HL-60 (cell line): ENCODE measurements around the gene B4GALNT1.

Experiments
- CTCF ChIP-seq: IDR thresholded peaks from one replicate; pipeline ENCODE4 v1.5.1; 2011; ENCODE audit warnings: low read length, control low read depth, inconsistent platforms; ENCODE audit not compliant: insufficient read depth
- SPI1 ChIP-seq: IDR thresholded peaks from 2 replicates; pipeline ENCODE4 v1.6.1; 2012; ENCODE audit warnings: low read depth, mild to moderate bottlenecking, borderline replicate concordance

- TF ChIP-seq SPI1 (no peak), CTCF (no peak)
Observed at GRCh38 chr12:57585156-57585555, 47.8 kb downstream of the B4GALNT1 start.
